Neural progenitor cell (in vitro differentiated cells): ENCODE measurements around the gene ZC3H18. TPM values are rescaled to one million over a fixed set of nuclear protein-coding genes. Genes with fewer than 3 reads are reported as not detected.

Experiments
- DNase-seq: peaks from one replicate; pipeline ENCODE4 v3.0.0-alpha.2; 2016; ENCODE audit warnings: low spot score
- H2AFZ ChIP-seq: fragments of 200-600 bp; sonication (generic); replicated peaks from 2 replicates; pipeline ENCODE4 v1.6.1; 2016; ENCODE audit warnings: antibody characterized with exemption
- H3F3A ChIP-seq: fragments of 200-600 bp; sonication (generic); 2 replicates; pipeline ENCODE4 v1.6.1; 2016; ENCODE audit warnings: antibody characterized with exemption, low read depth
- H3K27ac ChIP-seq: fragments of 200-600 bp; sonication (generic); 2 replicates; pipeline ENCODE4 v1.5.1; 2016; ENCODE audit warnings: mild to moderate bottlenecking
- H3K27me3 ChIP-seq: fragments of 200-600 bp; sonication (generic); 2 replicates; pipeline ENCODE4 v1.6.1; 2016; ENCODE audit warnings: mild to moderate bottlenecking, moderate library complexity
- H3K36me3 ChIP-seq: fragments of 200-600 bp; sonication (generic); 2 replicates; pipeline ENCODE4 v1.5.1; 2016
- H3K4me1 ChIP-seq: fragments of 200-600 bp; sonication (generic); 2 replicates; pipeline ENCODE4 v1.6.1; 2016; ENCODE audit warnings: mixed run types
- H3K4me2 ChIP-seq: fragments of 200-600 bp; sonication (generic); 2 replicates; pipeline ENCODE4 v1.6.1; 2016
- H3K4me3 ChIP-seq: fragments of 200-600 bp; sonication (generic); 2 replicates; pipeline ENCODE4 v1.5.1; 2016
- H3K79me2 ChIP-seq: fragments of 200-600 bp; sonication (generic); 2 replicates; pipeline ENCODE4 v1.6.1; 2016; ENCODE audit warnings: low read depth
- H3K9ac ChIP-seq: fragments of 200-600 bp; sonication (generic); 2 replicates; pipeline ENCODE4 v1.6.1; 2016
- H3K9me3 ChIP-seq: fragments of 200-600 bp; sonication (generic); 2 replicates; pipeline ENCODE4 v1.5.1; 2016; ENCODE audit warnings: low read depth
- H4K20me1 ChIP-seq: fragments of 200-600 bp; sonication (generic); 2 replicates; pipeline ENCODE4 v1.6.1; 2016; ENCODE audit warnings: low read depth
- H3K27ac Mint-ChIP-seq: 3 replicates; pipeline ENCODE4 v1.8.0; 2021; ENCODE audit warnings: mixed read lengths
- H3K27me3 Mint-ChIP-seq: 2 replicates; pipeline ENCODE4 v1.8.0; 2022; ENCODE audit warnings: low read depth, mild to moderate bottlenecking, inconsistent platforms, moderate library complexity, mixed read lengths; ENCODE audit not compliant: insufficient read depth
- H3K36me3 Mint-ChIP-seq: 3 replicates; pipeline ENCODE4 v1.8.0; 2021; ENCODE audit warnings: mixed read lengths
- H3K4me1 Mint-ChIP-seq: 3 replicates; pipeline ENCODE4 v1.8.0; 2021; ENCODE audit warnings: mixed read lengths
- H3K4me3 Mint-ChIP-seq: 3 replicates; pipeline ENCODE4 v1.8.0; 2021; ENCODE audit warnings: mild to moderate bottlenecking, moderate library complexity, mixed read lengths
- H3K9me3 Mint-ChIP-seq: 3 replicates; pipeline ENCODE4 v1.8.0; 2020; ENCODE audit warnings: mixed read lengths
- CTCF ChIP-seq: fragments of 200-600 bp; sonication (generic); IDR thresholded peaks from 2 replicates; pipeline ENCODE4 v1.5.1; 2017; ENCODE audit warnings: antibody characterized with exemption, mild to moderate bottlenecking
- EZH2 ChIP-seq: fragments of 200-600 bp; sonication (generic); IDR thresholded peaks from 2 replicates; pipeline ENCODE4 v1.6.1; 2017; ENCODE audit warnings: antibody characterized with exemption, mild to moderate bottlenecking, moderate library complexity
- EZH2phosphoT487 ChIP-seq: fragments of 200-600 bp; sonication (generic); IDR thresholded peaks from 2 replicates; pipeline ENCODE4 v1.6.1; 2017; ENCODE audit warnings: antibody characterized with exemption
- total RNA-seq: library from RNA; depleted of rRNA; stranded (reverse); fragments of >200 nt; gene quantifications from 2 replicates; pipeline ENCODE4 v1.2.3, GENCODE V29; 2015; ENCODE audit warnings: low replicate concordance

Gene ZC3H18
- total RNA-seq, 1 donor from 2014 or later: 24.2 TPM

DNA sequence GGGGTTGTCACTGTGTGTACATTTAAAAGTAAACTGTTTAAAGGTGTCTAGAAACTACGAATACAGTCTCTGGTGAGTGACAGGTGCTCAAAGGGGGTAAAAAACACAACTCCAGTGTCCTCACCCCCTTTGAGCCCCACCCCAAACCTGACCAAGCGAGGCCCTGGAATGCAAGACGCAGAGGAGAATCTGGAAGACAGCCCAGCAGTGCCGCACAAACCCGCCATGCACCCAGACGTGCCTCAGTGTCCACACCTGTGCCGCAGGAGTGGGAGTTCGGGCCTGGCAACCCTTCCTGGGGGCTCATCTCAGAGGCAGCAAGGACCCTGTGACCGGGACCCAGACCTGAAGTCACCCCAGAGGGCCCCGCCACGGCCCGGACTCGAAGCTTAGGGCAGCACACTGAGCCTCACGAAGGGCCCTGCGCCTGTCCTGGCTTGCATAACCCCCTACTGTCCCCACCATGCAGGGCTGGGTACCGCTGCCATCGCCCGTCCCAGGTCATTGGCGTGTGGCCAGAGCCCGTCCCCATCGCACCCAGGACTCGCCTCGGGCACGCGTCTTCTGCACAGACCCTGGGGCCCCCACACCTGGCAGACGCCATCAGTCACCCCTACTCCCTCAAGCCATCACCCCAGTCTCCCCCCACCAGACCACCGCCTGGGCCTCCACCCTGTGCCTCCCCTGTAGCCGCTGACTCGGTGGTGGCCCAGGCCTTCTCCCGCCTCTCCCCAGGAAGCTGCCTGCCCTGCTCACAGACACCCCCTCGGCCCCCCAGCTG lies 33.0 kb upstream of the ZC3H18 start:
- no peak for DNase-seq
- peaks cover 10% of the 10 kb centered on the region for H3K27me3 Mint-ChIP-seq
- no peak overlapping the region for H3K4me3 Mint-ChIP-seq

DNA sequence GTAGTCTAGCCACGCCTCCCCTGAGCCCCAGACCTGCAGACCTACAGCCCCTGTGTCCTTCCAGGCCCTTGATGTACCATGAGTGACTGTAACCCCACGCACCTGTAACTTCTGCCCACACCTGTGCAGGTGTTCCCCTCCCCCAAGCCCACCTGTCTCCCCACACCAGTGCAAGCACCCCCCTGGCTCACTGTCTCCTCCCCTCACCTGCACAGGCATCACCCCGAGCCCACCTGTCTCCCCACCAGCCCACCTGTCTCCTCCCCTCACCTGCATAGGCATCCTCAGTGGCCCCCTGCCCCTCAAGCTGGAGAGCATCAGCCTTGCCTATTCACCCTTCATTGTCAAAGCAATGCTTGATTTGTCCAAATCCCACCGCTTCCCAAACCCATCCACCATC lies 32.3 kb upstream of the ZC3H18 start:
- Histone ChIP-seq H3K4me3 (no peak overlapping the region), H3K9me3 (no peaks in the 10 kb centered on the region), H4K20me1 (peaks cover 12% of the 10 kb centered on the region), H3K4me2 (no peak overlapping the region), H3K9ac (no peak overlapping the region), H3F3A (no peaks in the 10 kb centered on the region), H2AFZ (no peak overlapping the region), H3K36me3 (no peaks in the 10 kb centered on the region), H3K4me1 (peaks cover 11% of the 10 kb centered on the region), H3K27ac (no peak overlapping the region), H3K79me2 (peaks cover 9% of the 10 kb centered on the region), H3K27me3 (peaks cover 3% of the 10 kb centered on the region)
- no peak overlapping the region for H3K4me3 Mint-ChIP-seq
- peaks cover 14% of the 10 kb centered on the region for H3K27me3 Mint-ChIP-seq
- H3K4me1 Mint-ChIP-seq: peaks cover 15% of the 10 kb centered on the region
- H3K27ac Mint-ChIP-seq: no peak overlapping the region
- H3K36me3 Mint-ChIP-seq: peaks cover 3% of the 10 kb centered on the region
- no peak for DNase-seq
- TF ChIP-seq EZH2phosphoT487 (no peak), EZH2 (no peak), CTCF (no peak)
- H3K9me3 Mint-ChIP-seq: peaks cover 7% of the 10 kb centered on the region

More for the DNA sequence above, 33.0 kb upstream of the ZC3H18 start:
- Mint-ChIP-seq H3K9me3 (no peaks in the 10 kb centered on the region), H3K27ac (no peak overlapping the region), H3K4me1 (peaks cover 15% of the 10 kb centered on the region), H3K36me3 (peaks cover 3% of the 10 kb centered on the region)
- no peak overlapping the region for H3K4me3 ChIP-seq
- no peak overlapping the region for H2AFZ ChIP-seq
- peaks cover 12% of the 10 kb centered on the region for H4K20me1 ChIP-seq
- H3K27ac ChIP-seq: no peak overlapping the region
- H3K9me3 ChIP-seq: no peaks in the 10 kb centered on the region
- H3F3A ChIP-seq: no peaks in the 10 kb centered on the region
- TF ChIP-seq EZH2: no peak
- TF ChIP-seq CTCF: no peak
- no peak for TF ChIP-seq EZH2phosphoT487
- no peaks in the 10 kb centered on the region for H3K36me3 ChIP-seq
- H3K4me1 ChIP-seq: peaks cover 11% of the 10 kb centered on the region
- no peak overlapping the region for H3K4me2 ChIP-seq
- no peak overlapping the region for H3K9ac ChIP-seq
- H3K27me3 ChIP-seq: peaks cover 3% of the 10 kb centered on the region
- peaks cover 9% of the 10 kb centered on the region for H3K79me2 ChIP-seq

DNA sequence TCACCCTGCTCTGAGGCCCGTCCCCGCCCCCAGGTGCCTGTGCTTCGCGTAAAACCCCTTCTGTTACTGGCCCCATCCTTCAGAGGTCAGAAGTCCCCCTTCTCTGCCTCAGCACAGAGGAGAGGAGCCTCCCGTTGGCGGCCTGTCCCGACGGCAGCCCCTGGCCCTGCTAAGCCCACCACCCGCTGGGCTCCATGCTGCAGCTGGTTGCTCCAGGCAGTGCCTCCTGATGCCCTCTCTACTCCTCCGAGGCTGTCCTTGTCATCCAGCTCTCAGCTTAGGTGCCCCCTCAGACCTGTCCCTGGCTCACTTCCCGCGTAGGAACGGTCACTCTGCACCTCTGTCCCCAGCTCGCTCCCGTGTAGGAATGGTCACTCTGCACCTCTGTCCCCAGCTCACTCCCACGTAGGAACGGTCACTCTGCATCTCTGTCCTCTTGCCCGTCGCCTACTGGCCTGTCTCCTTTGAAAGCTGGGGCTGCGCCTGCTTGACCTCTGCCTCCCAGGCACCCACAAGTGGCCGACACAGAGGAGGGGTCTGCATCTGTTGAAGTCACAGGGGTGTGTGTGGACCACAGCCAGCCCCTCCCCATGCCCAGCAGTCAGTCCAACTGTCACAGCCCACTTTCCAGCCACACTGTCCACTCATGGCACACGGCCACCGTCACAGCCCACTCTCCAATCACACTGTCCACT lies 31.7 kb upstream of the ZC3H18 start:
- Histone ChIP-seq H3K9me3 (no peaks in the 10 kb centered on the region), H3K9ac (no peak overlapping the region), H3K36me3 (no peaks in the 10 kb centered on the region), H3K79me2 (peaks cover 9% of the 10 kb centered on the region), H3F3A (no peaks in the 10 kb centered on the region), H3K4me2 (no peak overlapping the region), H2AFZ (no peak overlapping the region), H4K20me1 (peaks cover 12% of the 10 kb centered on the region), H3K27ac (no peak overlapping the region), H3K4me1 (peaks cover 11% of the 10 kb centered on the region), H3K27me3 (peaks cover 3% of the 10 kb centered on the region), H3K4me3 (no peak overlapping the region)
- H3K9me3 Mint-ChIP-seq: peaks cover 13% of the 10 kb centered on the region
- DNase-seq: peak; percentile 53
- H3K27ac Mint-ChIP-seq: peak overlapping the region; percentile 63
- peaks cover 21% of the 10 kb centered on the region for H3K27me3 Mint-ChIP-seq
- H3K4me3 Mint-ChIP-seq: peak overlapping the region; percentile 52
- H3K36me3 Mint-ChIP-seq: peaks cover 3% of the 10 kb centered on the region
- no peak for TF ChIP-seq EZH2
- TF ChIP-seq CTCF: no peak
- no peak for TF ChIP-seq EZH2phosphoT487
- H3K4me1 Mint-ChIP-seq: peaks cover 15% of the 10 kb centered on the region
